Hindlimb muscle (tissue), 1 donor: ENCODE measurements around the gene ATXN1. TPM values are rescaled to one million over a fixed set of nuclear protein-coding genes. Genes with fewer than 3 reads are reported as not detected.

Experiments
- DNase-seq: peaks from one replicate; pipeline ENCODE4 v3.0.0-alpha.2; 2013
- polyA plus RNA-seq: library from polyadenylated mRNA; unstranded; fragments of 120-200 nt; gene quantifications from one replicate; pipeline ENCODE4 v1.2.1, GENCODE V29; 2013; ENCODE audit not compliant: insufficient read length

ATXN1 gene
- polyA plus RNA-seq, 1 donor = 16.1 TPM

GRCh38 chr6:16782278-16782677 lies 21.0 kb upstream of the ATXN1 start:
- no peak for DNase-seq

DNA sequence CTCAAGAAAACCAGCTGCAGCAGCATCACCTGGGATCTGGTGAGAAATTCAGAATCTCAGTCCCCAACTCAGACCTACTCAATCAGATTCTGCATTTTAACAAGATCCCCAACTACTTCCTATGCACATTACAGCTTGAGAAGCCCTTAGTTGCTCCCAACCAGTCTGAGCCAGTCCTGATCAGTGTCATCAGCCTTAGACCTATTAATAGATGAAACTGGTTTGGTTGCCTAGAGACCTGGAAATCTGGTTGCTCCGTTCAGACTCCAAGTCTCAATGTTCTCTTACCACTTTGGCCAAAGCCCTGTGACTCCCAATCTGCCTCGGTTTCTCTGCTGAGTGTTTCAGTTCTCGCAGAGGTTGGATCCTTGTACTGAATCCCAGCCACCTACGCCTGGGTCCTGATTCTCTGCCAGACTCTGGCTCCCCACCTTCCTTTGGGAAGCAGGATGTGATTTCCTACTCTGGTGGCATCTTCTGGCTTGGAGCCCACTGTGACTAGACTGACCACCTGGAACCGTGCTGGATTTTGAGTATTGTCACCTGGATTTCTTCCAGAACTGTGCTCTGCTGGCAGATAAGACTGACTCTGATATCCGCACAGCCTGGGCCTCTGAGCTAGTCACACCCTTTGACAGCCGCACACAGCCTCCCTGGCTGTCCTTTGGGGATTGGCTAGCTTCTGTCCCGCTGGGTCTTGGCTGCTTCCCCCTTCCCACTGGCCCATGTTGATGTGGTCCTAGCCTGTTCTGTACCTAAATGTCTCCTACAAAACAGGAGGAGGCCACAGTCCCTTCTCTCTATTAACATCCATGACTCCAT lies 20.3 kb upstream of the ATXN1 start:
- no peak for DNase-seq

DNA sequence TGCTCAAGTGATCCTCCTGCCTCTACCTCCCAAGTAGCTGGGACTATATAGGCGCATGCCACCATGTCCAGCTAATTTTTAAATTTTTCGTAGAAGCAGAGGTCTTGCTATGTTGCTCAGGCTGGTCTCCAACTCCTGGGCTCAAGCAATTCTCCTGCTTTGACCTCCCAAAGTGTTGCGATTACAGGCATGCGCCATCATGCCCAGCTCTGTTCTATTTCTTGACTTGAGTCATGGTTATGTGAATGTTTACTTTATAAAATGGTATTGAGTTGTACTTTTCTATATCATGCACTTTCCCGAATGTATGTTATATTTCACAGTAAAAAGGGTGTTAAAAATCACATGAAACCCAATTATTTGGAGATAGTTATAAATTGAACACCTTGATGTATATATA lies 17.3 kb upstream of the ATXN1 start:
- DNase-seq = no peak

GRCh38 chr6:16777794-16778193 lies 16.5 kb upstream of the ATXN1 start:
- DNase-seq = no peak

DNA sequence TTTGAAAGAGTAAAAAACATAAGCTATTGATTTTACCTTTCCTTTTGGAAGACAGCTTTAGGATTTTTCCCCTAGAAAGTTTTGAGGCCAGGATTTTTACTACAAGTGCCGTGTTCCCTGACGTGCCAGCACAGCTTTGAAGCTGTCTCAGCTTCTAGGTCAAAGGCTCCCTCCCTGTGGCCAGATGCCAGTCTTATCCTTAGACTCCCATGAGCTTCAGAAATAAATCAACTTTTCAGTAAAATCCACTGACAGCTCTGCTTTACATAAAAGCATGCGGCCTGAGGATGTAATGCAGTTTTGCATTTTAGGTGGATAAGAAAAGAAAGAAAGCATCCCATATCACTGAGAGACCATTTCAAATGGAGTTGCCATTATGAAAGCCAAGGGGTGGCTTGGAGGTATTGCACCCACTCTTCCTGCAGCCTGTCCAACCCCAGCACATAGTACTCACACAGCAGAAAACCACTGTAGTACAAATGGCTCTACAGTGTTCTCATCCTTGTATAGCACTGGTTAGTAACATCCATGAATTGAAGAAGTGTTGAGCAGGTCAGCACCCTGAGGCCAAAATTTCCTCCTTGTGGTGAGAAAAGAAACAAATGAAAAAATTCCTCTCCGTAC lies 15.2 kb upstream of the ATXN1 start:
- DNase-seq = no peak

- no peak for DNase-seq
Measured at GRCh38 chr6:16774437-16774836, 13.2 kb upstream of the ATXN1 start.

- DNase-seq = no peak
Measured at GRCh38 chr6:16773362-16773761, 12.1 kb upstream of the ATXN1 start.

GRCh38 chr6:16770701-16771569 lies 9.7 kb upstream of the ATXN1 start:
- DNase-seq = peak; percentile 62

GRCh38 chr6:16769986-16770376 lies 8.7 kb upstream of the ATXN1 start:
- DNase-seq = no peak

GRCh38 chr6:16769131-16769985 lies 8.1 kb upstream of the ATXN1 start:
- DNase-seq = no peak

DNA sequence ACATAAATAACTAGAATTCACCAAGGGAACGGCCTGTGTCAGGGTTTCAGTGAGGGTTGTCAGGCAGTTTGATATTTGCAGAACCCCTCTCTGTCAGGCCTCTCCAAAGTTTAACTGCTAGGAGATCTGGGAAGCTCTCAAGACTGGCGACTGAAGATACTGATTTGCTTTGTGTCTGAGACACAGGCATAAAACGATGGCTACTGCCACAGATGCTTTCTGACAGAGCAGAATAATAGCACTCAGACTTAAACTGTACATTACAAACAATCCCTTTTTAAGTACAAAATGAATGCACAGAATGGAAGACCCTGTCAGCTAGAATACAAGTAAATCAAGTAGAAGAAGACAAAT lies 7.2 kb upstream of the ATXN1 start:
- DNase-seq = no peak

DNA sequence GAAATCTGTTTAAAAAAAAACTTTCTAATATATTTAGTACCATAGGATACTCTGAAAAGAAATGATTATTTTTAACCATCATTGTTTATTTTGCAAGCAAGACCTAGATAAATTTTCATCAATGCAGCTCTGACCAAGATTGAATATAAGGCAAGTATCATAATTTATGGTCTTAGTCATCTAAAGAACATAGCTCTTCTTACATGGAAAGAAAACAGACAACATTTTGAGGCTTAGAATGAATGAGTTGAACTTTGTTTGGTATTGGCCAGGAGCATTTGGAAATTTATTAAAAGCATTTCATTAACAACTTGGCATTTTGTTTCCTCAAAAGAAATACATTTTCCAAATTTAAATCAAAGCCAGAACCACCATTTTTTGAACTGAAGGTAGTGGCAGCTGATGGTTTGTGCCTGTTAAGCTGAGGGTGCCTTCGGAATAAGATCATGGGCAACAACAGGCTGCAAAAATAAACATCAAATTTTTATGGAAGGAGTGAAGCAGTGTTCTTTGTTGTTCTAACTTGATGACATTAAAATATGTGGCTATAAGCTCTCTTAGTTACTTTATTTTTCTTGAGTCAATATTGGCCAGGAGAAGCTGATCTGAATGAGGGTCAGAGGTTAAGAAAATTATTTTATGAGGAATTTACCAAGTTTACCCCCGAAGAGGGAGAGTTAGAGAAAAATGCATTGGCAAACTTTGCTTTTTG lies 6.7 kb upstream of the ATXN1 start:
- no peak for DNase-seq

DNA sequence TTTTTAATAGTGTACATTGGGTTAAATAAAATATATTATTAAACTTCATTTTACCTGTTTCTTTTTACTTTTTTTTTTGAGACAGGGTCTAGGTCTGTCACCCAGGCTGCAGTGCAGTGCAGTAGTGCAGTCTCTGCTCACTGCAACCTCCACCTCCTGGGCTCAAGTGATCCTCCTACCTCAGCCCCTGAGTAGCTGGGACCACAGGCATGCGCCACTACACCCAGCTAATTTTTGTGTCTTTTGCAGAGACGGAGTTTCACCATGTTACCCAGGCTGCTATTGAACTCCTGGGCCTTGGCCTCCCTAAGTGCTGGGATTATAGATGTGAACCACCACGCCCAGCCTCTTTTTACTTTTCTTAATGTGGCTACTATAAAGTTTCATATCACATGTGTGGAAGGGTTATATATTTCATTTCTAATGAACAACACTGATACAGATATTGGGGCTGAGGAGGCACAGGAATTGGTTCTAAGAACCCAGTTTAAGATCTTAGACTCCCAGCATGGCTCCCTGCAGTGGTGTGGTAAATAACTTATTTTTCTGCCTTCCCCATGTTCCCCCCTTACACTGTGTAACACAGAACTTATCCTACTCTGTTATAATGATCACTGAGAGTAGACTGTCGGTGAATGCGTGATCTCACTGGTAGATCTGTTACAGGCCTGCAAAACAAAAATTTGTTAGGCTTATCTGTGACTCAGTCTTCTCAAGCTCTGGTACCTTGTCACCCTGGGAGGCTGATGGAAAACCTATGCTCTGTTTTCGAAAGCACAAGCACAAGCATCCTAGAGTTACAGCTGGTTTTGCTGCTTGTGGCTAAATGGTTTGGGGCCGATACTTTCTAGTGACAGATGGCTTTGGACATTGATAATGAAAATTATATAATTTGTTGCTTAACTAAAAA lies 5.8 kb upstream of the ATXN1 start:
- DNase-seq = no peak

DNA sequence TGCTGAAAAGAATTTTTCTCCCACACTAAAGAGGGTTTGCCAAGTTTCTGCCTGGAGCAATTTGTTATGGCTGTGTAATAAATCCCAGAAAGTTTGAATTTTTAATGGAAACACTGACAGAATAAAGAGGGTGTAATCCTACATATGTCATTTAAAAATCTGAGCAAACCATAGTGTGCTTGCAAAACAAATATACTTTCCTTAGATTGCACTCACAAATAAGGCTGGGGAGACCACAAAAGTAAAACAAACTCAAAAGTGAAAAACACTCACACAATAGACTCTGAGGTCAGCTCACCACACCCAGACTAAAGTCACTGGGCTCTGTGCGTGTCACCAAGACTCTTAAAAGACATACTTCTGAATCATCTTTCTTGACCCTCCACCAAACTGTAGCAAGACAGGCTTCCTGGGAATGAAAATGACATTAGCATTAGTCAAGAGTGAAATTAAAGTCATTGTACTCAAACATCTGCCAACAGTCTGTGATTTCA lies 4.8 kb upstream of the ATXN1 start:
- no peak for DNase-seq

- no peak for DNase-seq
Measured at GRCh38 chr6:16765235-16765634, 4.0 kb upstream of the ATXN1 start.

DNA sequence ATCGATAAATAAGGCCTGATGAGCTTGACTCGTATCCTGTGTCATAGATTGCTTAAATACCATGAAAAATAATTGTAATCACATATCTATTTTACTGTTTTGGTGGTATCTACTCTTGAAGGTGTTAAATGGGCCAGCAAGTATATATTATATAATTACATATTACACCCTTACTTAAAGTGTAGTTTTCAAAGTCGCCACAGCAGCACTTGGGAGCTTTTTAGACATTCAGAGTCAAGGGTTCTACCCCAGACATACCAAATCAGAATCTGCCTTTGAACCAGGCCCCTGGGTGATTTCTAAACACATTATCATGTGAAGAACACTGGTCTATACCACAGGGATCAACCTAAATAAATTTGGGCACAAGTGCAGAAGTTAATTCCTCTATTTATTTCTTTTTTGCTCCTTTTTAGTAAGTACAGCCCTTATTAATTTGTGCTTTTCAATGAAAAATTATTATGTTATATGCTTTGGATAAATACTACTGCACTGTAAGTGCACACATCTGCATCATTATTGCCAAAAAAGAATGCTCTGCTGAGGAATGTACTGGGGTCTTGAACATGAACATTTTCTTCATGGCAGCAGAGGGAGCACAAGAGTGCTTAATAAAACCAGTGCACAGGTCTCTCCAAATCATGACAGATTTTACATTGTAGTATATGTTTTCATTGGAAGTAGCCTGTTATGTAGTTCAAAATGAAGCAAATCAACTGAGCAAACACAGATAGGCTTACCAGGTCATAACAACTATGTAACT lies 3.1 kb upstream of the ATXN1 start:
- DNase-seq = no peak

DNA sequence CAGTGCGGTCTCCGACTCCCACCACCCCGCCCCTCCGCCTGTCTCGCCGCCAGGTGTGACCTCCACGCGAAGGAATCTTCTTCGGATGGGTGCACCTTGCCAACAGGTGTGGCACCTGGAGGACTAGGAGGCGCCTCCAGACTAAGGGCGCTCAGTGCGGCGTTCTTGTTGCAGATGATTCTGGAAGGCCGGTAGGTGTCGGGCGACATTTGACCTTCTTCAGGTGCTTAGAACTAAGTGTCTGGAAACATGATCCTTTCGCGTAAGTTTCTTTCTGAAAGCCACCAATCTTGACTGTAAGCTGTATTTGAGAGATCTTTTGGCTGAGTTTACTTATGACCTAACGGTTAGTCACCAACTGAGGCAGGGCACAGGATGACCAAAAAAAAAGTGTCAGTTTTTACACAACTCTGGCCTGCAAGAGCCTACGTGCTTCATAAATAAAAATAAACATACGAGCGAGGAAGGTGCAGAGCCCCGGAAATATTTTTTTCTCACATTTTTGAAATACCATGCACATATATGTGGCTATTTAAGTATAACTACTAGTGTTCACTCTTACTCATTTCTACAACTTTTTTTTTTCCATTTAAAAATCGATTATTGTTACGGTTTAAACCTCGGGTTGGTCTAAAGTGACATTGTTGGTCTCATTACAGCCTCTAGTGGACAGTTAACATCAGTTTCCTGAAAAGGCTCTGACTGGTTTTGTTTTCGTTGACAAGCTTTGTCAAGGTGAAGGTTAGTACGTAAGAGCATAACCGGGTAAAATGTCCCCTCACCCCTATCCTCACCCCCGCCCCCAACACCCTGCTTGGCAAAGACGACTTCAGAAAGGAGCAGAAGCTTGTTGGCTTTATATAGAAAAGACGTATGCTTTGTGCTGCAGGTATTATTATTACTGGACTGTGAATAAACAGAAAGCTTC lies 1.6 kb upstream of the ATXN1 start:
- DNase-seq = peak; percentile 47

DNA sequence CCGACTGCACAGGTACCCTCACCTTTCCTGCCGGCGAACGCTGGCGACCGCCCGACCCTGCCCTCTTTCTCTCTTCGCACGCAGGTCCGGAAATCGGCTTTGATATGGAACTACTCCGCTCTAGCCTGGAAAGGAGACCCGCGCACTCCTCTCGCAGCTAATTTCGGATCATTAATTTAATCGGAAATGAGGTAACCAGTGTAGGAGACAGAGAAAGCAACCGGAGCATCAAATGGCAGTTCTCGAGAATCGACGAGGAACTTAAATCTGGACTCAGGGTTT lies 949 bp upstream of the ATXN1 start:
- DNase-seq = no peak
